Measurements from ENCODE around the gene BICDL1.

BICDL1 gene

GRCh38 chr12:120138366-120138765 lies 149.3 kb downstream of the BICDL1 start:
- peaks cover 66% of the 10 kb centered on the region for H3K36me3 Mint-ChIP-seq (ENCODE audit: low read depth)
- no peaks in the 10 kb centered on the region for H3K27me3 Mint-ChIP-seq (ENCODE audit: low read depth)
- H3K4me1 Mint-ChIP-seq = no peaks in the 10 kb centered on the region
- no peak overlapping the region for H3K27ac Mint-ChIP-seq
- H3K4me3 Mint-ChIP-seq = no peak overlapping the region
- H3K9me3 Mint-ChIP-seq = no peaks in the 10 kb centered on the region
- no peak for TF ChIP-seq CTCF (IDR thresholded peaks at IDR 0.05; ENCODE audit: unreplicated experiment in 3 of 3)

- Mint-ChIP-seq H3K36me3 (ENCODE audit: low read depth) (peaks cover 67% of the 10 kb centered on the region), H3K4me3 (no peak overlapping the region), H3K4me1 (no peaks in the 10 kb centered on the region), H3K27ac (no peak overlapping the region), H3K9me3 (no peaks in the 10 kb centered on the region), H3K27me3 (ENCODE audit: low read depth) (no peaks in the 10 kb centered on the region)
- TF ChIP-seq CTCF (IDR thresholded peaks at IDR 0.05; ENCODE audit: unreplicated experiment in 3 of 3) = no peak
Measured at GRCh38 chr12:120139958-120140357, 150.9 kb downstream of the BICDL1 start.

GRCh38 chr12:120140603-120141002 lies 151.6 kb downstream of the BICDL1 start:
- Mint-ChIP-seq H3K4me3 (no peak overlapping the region), H3K27me3 (ENCODE audit: low read depth) (no peaks in the 10 kb centered on the region)

GRCh38 chr12:120141336-120141735 lies 152.3 kb downstream of the BICDL1 start:
- H3K27me3 Mint-ChIP-seq (ENCODE audit: low read depth) = no peaks in the 10 kb centered on the region
- no peaks in the 10 kb centered on the region for H3K4me1 Mint-ChIP-seq
- peaks cover 66% of the 10 kb centered on the region for H3K36me3 Mint-ChIP-seq (ENCODE audit: low read depth)
- H3K9me3 Mint-ChIP-seq = no peaks in the 10 kb centered on the region
- H3K4me3 Mint-ChIP-seq = no peak overlapping the region
- no peak overlapping the region for H3K27ac Mint-ChIP-seq
- no peak for TF ChIP-seq CTCF (IDR thresholded peaks at IDR 0.05; ENCODE audit: unreplicated experiment in 3 of 3)

More at GRCh38 chr12:120140603-120141002, 151.6 kb downstream of the BICDL1 start:
- H3K9me3 Mint-ChIP-seq = no peaks in the 10 kb centered on the region
- H3K4me1 Mint-ChIP-seq = no peaks in the 10 kb centered on the region
- TF ChIP-seq CTCF (IDR thresholded peaks at IDR 0.05; ENCODE audit: unreplicated experiment in 3 of 3) = no peak
- H3K36me3 Mint-ChIP-seq (ENCODE audit: low read depth) = peaks cover 69% of the 10 kb centered on the region
- no peak overlapping the region for H3K27ac Mint-ChIP-seq

- TF ChIP-seq CTCF (IDR thresholded peaks at IDR 0.05; ENCODE audit: unreplicated experiment in 3 of 3) = no peak
- H3K36me3 Mint-ChIP-seq (ENCODE audit: low read depth) = peaks cover 66% of the 10 kb centered on the region
- H3K4me1 Mint-ChIP-seq = no peaks in the 10 kb centered on the region
- no peaks in the 10 kb centered on the region for H3K9me3 Mint-ChIP-seq
- H3K4me3 Mint-ChIP-seq = no peak overlapping the region
- no peak overlapping the region for H3K27ac Mint-ChIP-seq
- H3K27me3 Mint-ChIP-seq (ENCODE audit: low read depth) = no peaks in the 10 kb centered on the region
Measured at GRCh38 chr12:120142231-120142877, 153.3 kb downstream of the BICDL1 start.

All from nephron (organoid).